ENCODE measurements around the gene CFAP92.

GRCh38 chr3:128967748-128968355 lies 26.0 kb downstream of the CFAP92 start:
- TF ChIP-seq POLR2AphosphoS5 (IDR thresholded peaks at IDR 0.05) (no peak), CTCF (IDR thresholded peaks at IDR 0.05 in 8 of 11, conservative IDR thresholded peaks at IDR 0.05 in 3 of 11) (no peak), POLR2A (IDR thresholded peaks at IDR 0.05) (no peak)

Measured in spleen (tissue), 7 donors.